ENCODE results near the gene SMIM10.
"Not testable (repeated sequence)": the region's sequence is repeated elsewhere in the genome, so short reads cannot be mapped to it uniquely, and the experiment has no call there.

SMIM10 gene

GRCh38 chrX:134990801-134991481 is at the start of gene SMIM10:
Gene SMIM10, plus strand, starts transcription at chrX:134990991. Its CDS starts 105 bp downstream, at chrX:134991096.
- DNase-seq (ENCODE audit: low read depth in 3 of 3) = peak in 2 of 3 experiments; percentile 1 to 19

DNA sequence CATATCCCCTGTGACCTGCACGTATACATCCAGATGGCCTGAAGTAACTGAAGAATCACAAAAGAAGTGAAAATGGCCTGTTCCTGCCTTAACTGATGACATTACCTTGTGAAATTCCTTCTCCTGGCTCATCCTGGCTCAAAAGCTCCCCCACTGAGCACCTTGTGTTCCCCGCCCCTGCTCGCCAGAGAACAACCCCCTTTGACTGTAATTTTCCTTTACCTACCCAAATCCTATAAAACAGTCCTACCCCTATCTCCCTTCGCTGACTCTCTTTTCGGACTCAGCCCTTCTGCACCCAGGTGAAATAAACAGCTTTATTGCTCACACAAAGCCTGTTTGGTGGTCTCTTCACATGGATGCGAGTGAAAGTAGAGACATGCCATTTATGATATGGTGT is 44.4 kb upstream of the SMIM10 start:
- not testable (repeated sequence) for DNase-seq (ENCODE audit: low read depth in 3 of 3)

DNA sequence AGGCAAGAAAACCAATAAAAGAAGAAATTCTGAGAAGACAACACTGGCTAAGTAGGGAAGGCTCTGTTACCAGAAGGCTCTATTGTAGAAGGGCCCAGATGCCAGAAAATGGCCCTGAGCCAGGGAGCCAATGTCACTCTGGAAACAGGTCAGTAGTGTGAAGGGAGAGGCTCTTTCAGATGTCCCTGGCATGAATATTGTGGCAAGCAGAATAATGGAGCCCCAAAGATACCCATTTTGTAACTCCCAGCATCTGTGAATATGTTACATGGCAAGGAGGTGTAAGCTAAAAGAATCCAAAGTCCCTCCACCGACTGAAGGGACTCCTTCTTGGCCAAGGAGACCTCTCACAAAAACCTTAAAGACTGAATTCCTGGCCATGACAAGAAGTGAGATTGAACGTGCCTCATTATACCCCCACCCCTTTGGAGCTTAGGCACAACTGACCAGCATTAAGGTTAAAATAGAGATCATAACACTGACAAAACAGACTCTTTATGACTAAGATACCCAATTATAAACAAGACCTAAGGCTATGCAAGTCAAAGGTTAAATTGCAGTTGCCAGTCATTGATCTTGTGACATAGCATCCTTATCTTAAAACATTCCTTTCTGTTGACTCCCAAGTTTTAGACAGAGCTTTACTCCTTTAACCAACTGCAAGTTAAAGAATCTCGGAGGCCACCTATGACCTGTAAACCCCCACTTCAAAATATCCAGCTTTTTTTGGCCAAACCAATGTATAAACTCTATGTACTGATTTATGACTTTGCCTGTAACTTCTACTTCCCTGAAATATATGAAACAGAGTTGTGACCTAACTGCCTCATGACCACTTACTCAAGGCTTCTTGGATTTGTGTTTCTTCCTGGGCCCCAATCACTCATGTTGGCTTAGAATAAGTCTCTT is 42.2 kb upstream of the SMIM10 start:
- no peak for DNase-seq (ENCODE audit: low read depth in 3 of 3)

DNA sequence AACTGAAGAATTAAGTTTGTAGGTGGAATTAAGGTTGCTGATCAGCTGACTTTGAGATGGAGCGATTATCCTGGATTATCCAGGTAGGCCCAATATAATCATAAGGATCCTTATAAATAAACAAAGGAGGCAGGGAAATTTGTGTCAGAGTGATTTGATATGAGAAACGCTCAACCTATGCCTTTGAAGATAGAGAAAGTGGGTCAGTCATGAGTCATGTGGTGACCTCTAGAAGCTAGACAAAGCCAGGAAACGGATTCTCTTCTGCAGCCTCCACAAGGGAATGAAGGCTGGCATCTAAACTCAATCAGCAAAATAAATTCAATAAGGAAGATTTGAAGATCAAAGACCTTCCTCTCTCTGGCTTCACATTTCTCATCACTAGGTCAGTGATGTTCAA is 41.5 kb upstream of the SMIM10 start:
- no peak for DNase-seq (ENCODE audit: low read depth in 3 of 3)

DNA sequence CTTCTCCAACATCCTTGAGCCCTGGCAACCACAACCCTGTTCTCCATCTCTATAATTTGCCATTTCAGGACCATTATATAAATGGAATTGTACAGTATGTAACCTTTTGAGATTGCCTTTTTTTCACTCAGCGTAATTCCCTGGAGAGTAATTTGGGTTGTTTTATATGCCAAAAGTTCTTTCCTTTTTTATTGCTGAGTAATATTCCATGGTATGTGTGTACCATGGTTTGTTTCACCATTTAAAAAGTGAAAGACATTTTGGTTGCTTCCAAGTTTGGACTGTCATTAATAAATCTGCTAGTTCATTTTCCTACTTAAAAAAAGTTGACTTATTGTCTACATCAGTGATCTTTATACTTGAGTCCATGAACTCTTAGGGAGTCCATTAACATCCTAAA is 33.0 kb upstream of the SMIM10 start:
- DNase-seq (ENCODE audit: low read depth in 3 of 3) = no peak

DNA sequence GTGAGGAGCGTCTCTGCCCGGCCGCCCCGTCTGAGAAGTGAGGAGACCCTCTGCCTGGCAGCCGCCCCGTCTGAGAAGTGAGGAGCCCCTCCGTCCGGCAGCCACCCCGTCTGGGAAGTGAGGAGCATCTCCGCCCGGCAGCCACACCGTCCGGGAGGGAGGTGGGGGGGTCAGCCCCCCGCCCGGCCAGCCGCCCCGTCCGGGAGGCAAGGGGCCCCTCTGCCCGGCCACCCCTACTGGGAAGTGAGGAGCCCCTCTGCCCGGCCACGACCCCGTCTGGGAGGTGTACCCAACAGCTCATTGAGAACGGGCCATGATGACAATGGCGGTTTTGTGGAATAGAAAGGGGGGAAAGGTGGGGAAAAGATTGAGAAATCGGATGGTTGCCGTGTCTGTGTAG is 30.4 kb upstream of the SMIM10 start:
- not testable (repeated sequence) for DNase-seq (ENCODE audit: low read depth in 3 of 3)

DNA sequence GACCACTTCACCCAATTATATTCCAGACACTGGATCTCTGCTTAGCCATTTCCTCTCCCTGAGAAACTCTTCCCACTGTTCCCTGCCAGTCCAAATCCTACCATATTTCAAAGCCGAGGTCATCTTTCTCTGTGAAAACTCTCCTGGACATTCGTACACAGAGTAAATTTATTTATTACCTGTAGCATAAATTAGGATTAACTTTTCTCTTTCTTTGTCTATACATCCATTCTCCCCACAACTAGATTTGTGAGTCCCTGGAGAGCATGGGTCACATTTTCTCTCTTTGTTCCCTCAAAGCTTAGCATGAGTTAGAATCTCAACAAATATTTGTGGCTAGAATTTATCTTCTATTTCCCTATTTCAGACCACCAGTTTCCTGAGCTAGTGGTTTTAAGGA is 27.8 kb upstream of the SMIM10 start:
- DNase-seq (ENCODE audit: low read depth in 3 of 3) = no peak

- DNase-seq (ENCODE audit: low read depth in 3 of 3) = no peak
These were observed 21.1 kb upstream of the SMIM10 start for GRCh38 chrX:134969726-134970125.

GRCh38 chrX:134971926-134972325 is 18.9 kb upstream of the SMIM10 start:
- no peak for DNase-seq (ENCODE audit: low read depth in 3 of 3)

DNA sequence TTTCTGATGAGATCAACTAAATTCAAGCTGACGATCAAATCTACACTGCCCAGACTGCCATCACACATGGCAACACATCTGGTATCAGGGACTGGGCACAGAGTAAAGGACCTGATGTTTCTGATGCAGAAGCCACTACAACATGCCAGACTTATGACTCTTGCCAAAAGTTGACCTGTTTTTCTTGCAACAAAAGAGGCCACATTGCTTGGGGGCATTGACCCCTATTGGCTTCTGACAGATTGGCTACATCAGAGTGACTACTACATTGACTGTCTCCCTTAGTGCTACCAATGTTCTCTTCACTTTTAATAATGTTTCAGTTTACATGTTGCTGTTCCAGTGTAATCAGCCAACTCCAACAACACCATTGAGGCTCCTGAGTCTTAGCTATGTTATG is 15.3 kb upstream of the SMIM10 start:
- no peak for DNase-seq (ENCODE audit: low read depth in 3 of 3)

DNA sequence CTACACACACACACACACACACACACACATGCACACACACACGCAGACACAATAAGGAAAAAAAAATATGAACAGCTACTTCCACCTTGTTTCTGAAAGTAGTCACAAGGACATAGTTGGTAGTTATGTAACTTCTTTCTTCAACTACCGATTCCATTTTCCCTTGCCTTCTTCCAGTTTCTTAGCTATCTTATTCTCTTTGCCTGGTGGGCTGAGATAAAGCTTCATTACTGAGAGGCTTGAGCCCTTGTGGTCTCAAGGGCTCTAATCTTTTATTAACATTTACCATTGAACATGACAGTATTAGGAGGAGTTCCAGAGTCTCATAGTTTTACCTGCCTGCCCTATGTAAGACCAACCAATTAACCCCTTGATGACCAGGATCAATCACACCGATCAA is 8.9 kb upstream of the SMIM10 start:
- DNase-seq (ENCODE audit: low read depth in 3 of 3) = no peak

- DNase-seq (ENCODE audit: low read depth in 3 of 3) = no peak
These were observed 8.0 kb upstream of the SMIM10 start for GRCh38 chrX:134982748-134983147.

GRCh38 chrX:134985479-134985878 is 5.3 kb upstream of the SMIM10 start:
- no peak for DNase-seq (ENCODE audit: low read depth in 3 of 3)

DNA sequence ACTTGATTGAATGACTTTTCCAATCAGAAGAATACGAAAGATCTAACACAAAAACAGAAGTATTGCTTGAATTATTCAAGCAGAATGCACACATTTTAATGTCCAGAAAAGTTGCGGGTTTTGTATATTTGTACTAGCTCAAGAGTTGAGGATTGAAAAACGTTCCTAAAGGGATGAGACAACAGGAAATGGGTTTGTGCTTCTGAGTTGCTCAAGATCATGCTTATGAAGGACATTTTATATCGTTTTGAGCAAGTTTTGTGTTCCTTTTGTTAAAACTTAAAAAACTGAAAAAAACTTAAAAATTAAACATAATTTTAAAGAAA is 353 bp upstream of the SMIM10 start:
- DNase-seq (ENCODE audit: low read depth in 3 of 3) = no peak

GRCh38 chrX:134997646-134998045 is 6.9 kb downstream of the SMIM10 start:
- DNase-seq (ENCODE audit: low read depth in 3 of 3) = no peak

- DNase-seq (ENCODE audit: low read depth in 3 of 3) = no peak
These were observed 7.5 kb downstream of the SMIM10 start for GRCh38 chrX:134998246-134998645.

- DNase-seq (ENCODE audit: low read depth in 3 of 3) = no peak
These were observed 8.7 kb downstream of the SMIM10 start for GRCh38 chrX:134999469-134999868.

- DNase-seq (ENCODE audit: low read depth in 3 of 3) = no peak
These were observed 9.7 kb downstream of the SMIM10 start for GRCh38 chrX:135000516-135000915.

DNA sequence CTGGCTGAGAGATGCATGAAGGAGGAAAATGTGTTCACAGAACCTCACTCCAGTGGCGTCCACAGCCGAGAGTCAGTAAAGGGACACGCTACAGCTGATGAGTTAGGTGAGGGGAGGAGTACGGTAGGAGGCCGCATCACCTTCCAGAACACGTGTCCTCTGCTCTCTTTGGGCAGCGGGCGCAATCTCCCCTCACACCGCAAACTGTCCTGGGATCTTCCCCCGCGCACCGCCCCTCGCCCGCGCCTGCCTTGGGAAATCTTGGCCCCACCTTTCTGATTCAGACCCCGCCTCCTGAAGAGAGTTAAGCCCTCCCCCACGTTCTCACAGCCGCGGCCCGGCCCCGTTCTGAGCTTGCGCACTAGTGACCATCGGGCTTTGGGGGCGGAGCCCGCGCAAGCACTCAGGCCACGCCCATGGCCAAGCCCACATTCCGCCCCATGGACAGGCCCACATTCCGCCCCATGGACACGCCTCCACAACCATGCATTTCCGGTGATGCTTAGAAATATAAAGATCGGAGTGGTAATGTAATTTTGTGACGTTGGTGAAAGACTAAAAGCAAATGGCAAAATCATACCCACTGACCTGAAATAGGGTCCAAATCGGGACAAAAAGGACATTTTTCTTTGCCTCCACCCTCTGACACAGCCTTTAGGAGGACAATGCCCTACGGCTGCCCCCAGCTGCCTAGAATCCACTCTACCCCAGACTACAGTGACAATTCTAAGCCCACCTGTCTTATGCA is 13.3 kb downstream of the SMIM10 start:
- DNase-seq (ENCODE audit: low read depth in 3 of 3) = peak; percentile 73 to 86 (median 76)

DNA sequence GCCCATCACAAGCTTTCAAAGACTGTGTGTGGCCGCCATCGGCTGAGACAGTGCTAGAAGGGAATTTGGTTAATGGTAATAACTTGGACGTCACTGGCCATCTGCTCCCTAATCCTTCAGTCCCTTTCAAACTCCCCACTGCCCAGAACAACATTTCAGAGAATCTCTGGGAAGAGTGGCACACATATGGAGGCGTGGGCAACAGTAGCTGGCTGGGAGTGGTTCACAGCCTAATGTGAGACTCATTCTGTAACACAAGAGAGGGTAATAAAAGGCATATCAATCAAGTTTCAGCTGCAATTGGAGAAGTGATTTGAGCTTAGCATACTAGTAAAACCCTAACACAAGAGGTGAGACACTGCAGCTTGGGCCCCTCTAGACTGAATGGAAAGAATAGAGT is 15.4 kb downstream of the SMIM10 start:
- no peak for DNase-seq (ENCODE audit: low read depth in 3 of 3)

DNA sequence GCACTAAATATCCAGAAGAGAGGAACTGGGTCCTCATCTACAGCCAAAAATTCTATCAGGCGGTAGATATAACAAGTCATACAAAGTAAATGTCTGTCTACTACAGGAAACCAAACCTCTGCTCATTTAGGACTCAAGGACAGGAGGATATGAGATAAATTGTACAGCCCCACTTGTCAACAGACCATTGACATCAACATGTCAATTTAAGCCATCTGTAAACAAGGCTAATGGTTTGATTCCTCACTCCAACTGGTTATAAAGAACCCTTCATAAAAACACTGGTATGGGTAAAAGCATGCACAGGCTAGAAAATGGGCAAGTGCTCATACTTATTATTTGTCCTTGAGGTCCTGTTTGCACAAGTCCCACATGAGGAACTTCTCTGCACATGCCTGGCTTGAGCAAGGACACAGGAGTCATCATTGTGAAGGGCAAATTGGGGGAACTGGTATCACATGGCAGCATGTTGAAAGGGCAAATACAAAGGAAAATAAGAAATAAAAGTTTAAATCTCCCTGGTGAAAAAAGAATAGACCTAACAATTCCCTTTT is 18.3 kb downstream of the SMIM10 start:
- no peak for DNase-seq (ENCODE audit: low read depth in 3 of 3)

DNA sequence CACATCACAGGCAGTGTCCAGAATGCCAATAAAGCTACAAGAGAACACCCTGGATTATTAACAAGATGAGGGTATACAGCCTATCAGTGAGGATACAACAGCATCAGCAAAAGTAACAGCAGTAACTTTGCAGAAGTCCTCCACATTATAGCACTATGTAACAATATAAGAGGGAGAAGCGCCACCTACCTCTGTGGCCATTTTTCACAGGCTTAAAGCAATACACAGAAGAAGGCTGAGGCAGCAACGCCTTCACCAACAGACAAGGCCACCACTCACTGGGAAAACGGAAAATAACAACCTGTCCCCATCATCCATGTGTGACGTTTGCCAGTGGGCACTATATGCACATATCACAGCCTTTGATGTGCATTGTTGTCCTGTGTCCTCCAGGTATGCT is 19.0 kb downstream of the SMIM10 start:
- DNase-seq (ENCODE audit: low read depth in 3 of 3) = no peak

Data from stimulated activated CD4-positive, alpha-beta T cell treated with anti-CD3 and anti-CD28 coated beads, TNF-alpha, amount 100 ng/mL, for 24 hours (primary cell).